Stimulated activated memory B cell treated with anti-CD40 and anti-IgM and Interleukin-4, amounts not matched to agents 10 μg/mL and 1 μg/mL and 100 μg/mL, for 72 hours (primary cell): ENCODE results near the gene SZRD1.

Experiments used
- ATAC-seq: fragments of 150-1000 bp; cut with Tn5 transposase; 2 replicates; pipeline ENCODE4 v1.10.0; 2021
- H3K27ac Mint-ChIP-seq: one replicate; pipeline ENCODE4 v1.8.0; 2022; ENCODE audit warnings: mild to moderate bottlenecking, mixed read lengths
- H3K27me3 Mint-ChIP-seq: one replicate; pipeline ENCODE4 v1.8.0; 2022; ENCODE audit warnings: mixed read lengths
- H3K36me3 Mint-ChIP-seq: one replicate; pipeline ENCODE4 v1.8.0; 2022; ENCODE audit warnings: mixed read lengths
- H3K4me1 Mint-ChIP-seq: one replicate; pipeline ENCODE4 v1.8.0; 2022; ENCODE audit warnings: mixed read lengths
- H3K4me3 Mint-ChIP-seq: one replicate; pipeline ENCODE4 v1.8.0; 2022; ENCODE audit warnings: mild to moderate bottlenecking, moderate library complexity, mixed read lengths
- H3K9me3 Mint-ChIP-seq: one replicate; pipeline ENCODE4 v1.8.0; 2022; ENCODE audit warnings: mixed read lengths

SZRD1 gene

GRCh38 chr1:16402742-16403141 lies 35.7 kb downstream of the SZRD1 start:
- ATAC-seq = no peak
- Mint-ChIP-seq H3K4me3 (no peak overlapping the region), H3K4me1 (peaks cover 8% of the 10 kb centered on the region)

DNA sequence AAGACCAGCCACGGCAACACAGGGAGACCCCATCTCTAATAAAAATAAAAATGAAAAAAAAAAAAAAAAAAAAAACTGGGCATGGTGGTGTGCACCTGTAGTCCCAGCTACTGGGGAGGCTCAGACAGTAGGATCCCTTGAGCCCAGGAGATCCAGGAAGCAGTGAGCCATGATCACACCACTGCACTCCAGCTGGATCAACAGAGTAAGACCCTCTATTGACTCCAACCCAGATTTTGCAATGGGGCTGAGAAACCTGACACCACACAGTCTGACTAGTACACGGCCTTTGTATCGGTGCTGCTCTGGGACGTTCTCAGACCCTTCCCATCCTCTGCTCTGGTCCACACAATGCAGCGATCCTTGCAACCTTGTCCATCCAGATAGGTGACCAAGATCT lies 38.4 kb downstream of the SZRD1 start:
- no peaks in the 10 kb centered on the region for H3K27me3 Mint-ChIP-seq
- no peak overlapping the region for H3K27ac Mint-ChIP-seq

More at GRCh38 chr1:16402742-16403141, 35.7 kb downstream of the SZRD1 start:
- peaks cover 20% of the 10 kb centered on the region for H3K36me3 Mint-ChIP-seq
- no peak overlapping the region for H3K27ac Mint-ChIP-seq
- H3K27me3 Mint-ChIP-seq = no peaks in the 10 kb centered on the region
- H3K9me3 Mint-ChIP-seq = no peaks in the 10 kb centered on the region

GRCh38 chr1:16406868-16407267 lies 39.8 kb downstream of the SZRD1 start:
- ATAC-seq = no peak

More for the DNA sequence above, 38.4 kb downstream of the SZRD1 start:
- ATAC-seq = no peak
- Mint-ChIP-seq H3K36me3 (no peaks in the 10 kb centered on the region), H3K4me1 (peaks cover 5% of the 10 kb centered on the region), H3K4me3 (no peak overlapping the region), H3K9me3 (no peaks in the 10 kb centered on the region)

GRCh38 chr1:16409536-16410152 lies 42.6 kb downstream of the SZRD1 start:
- no peak overlapping the region for H3K4me3 Mint-ChIP-seq
- H3K4me1 Mint-ChIP-seq = peaks cover 5% of the 10 kb centered on the region
- H3K27ac Mint-ChIP-seq = peak overlapping the region; percentile 3
- peaks cover 7% of the 10 kb centered on the region for H3K27me3 Mint-ChIP-seq
- H3K36me3 Mint-ChIP-seq = no peaks in the 10 kb centered on the region
- peak; percentile 45 for ATAC-seq
- no peaks in the 10 kb centered on the region for H3K9me3 Mint-ChIP-seq

More at GRCh38 chr1:16406868-16407267, 39.8 kb downstream of the SZRD1 start:
- H3K27ac Mint-ChIP-seq = no peak overlapping the region
- no peaks in the 10 kb centered on the region for H3K9me3 Mint-ChIP-seq
- no peaks in the 10 kb centered on the region for H3K27me3 Mint-ChIP-seq
- peaks cover 5% of the 10 kb centered on the region for H3K4me1 Mint-ChIP-seq
- H3K36me3 Mint-ChIP-seq = no peaks in the 10 kb centered on the region
- no peak overlapping the region for H3K4me3 Mint-ChIP-seq

GRCh38 chr1:16410803-16411202 lies 43.8 kb downstream of the SZRD1 start:
- Mint-ChIP-seq H3K36me3 (no peaks in the 10 kb centered on the region), H3K9me3 (no peaks in the 10 kb centered on the region), H3K27me3 (peaks cover 7% of the 10 kb centered on the region), H3K27ac (no peak overlapping the region), H3K4me3 (no peak overlapping the region), H3K4me1 (peaks cover 5% of the 10 kb centered on the region)
- ATAC-seq = no peak

GRCh38 chr1:16413191-16413590 lies 46.1 kb downstream of the SZRD1 start:
- Mint-ChIP-seq H3K4me3 (no peak overlapping the region), H3K27me3 (peaks cover 7% of the 10 kb centered on the region), H3K9me3 (no peaks in the 10 kb centered on the region), H3K36me3 (no peaks in the 10 kb centered on the region), H3K4me1 (peaks cover 5% of the 10 kb centered on the region), H3K27ac (no peak overlapping the region)
- ATAC-seq = no peak

- no peak overlapping the region for H3K27ac Mint-ChIP-seq
- no peaks in the 10 kb centered on the region for H3K9me3 Mint-ChIP-seq
- H3K4me1 Mint-ChIP-seq = peaks cover 25% of the 10 kb centered on the region
- no peak overlapping the region for H3K4me3 Mint-ChIP-seq
- no peak for ATAC-seq
- peaks cover 19% of the 10 kb centered on the region for H3K27me3 Mint-ChIP-seq
- no peaks in the 10 kb centered on the region for H3K36me3 Mint-ChIP-seq
These were observed 51.9 kb downstream of the SZRD1 start for GRCh38 chr1:16418823-16419425.

DNA sequence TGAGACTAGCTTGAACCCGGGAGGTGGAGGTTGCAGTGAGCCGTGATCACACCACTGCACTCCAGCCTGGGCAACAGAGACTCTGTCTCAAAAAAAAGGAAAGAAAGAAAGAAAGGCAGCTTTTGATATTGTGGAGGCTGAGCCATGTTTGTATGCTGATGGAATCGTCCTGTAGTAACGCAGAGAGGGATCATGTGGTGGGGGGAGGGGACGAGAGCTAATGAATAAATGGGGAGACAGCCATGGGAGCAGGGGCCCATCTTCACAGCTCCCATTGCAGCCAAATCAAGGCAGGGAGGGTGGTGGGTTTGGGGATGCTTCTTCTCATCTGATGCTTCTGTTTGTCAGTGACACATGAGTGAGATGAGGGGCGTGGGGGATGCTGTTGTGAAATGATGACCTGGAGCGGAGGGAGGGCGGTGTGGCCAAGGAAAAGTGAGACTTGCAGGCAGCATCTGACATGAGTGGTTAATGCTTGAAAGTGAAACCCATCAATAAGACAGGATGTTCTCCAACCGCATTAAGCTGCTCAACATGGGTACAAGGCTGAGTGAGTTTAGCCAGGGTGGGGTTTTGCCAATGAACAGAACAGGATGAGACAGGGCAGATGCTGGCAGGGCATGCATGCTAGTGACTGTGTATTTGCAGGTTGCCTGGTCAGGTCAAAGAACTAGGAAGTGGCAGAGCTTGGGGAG lies 53.5 kb downstream of the SZRD1 start:
- Mint-ChIP-seq H3K4me1 (peaks cover 25% of the 10 kb centered on the region), H3K27me3 (peaks cover 19% of the 10 kb centered on the region), H3K4me3 (peak overlapping the region; percentile 9)

DNA sequence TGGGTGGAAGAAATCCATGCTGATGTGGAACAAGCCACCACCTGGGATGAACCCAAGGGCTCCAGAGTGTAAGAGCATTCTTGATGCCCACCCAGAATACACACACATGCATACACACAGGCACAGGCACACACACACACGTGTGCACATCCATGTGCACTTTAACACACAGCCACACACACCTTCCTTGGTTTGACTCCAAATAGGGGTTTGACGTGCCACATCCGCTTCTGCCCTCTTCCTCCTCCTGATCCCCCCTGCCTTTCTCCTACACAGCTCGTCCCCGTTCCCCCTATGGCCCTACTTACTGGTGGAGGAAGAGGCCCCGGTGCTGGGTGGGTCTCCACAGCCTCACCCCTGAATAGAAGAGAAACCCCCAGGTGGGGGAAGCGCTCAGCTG lies 54.2 kb downstream of the SZRD1 start:
- no peak overlapping the region for H3K4me3 Mint-ChIP-seq
- no peaks in the 10 kb centered on the region for H3K9me3 Mint-ChIP-seq
- ATAC-seq = peak; percentile 25
- H3K4me1 Mint-ChIP-seq = peaks cover 25% of the 10 kb centered on the region
- no peaks in the 10 kb centered on the region for H3K36me3 Mint-ChIP-seq
- H3K27me3 Mint-ChIP-seq = peaks cover 19% of the 10 kb centered on the region
- H3K27ac Mint-ChIP-seq = peak overlapping the region; percentile 68

More for the DNA sequence above, 53.5 kb downstream of the SZRD1 start:
- H3K36me3 Mint-ChIP-seq = no peaks in the 10 kb centered on the region
- H3K9me3 Mint-ChIP-seq = no peaks in the 10 kb centered on the region
- ATAC-seq = peak; percentile 89
- H3K27ac Mint-ChIP-seq = peak overlapping the region; percentile 68

DNA sequence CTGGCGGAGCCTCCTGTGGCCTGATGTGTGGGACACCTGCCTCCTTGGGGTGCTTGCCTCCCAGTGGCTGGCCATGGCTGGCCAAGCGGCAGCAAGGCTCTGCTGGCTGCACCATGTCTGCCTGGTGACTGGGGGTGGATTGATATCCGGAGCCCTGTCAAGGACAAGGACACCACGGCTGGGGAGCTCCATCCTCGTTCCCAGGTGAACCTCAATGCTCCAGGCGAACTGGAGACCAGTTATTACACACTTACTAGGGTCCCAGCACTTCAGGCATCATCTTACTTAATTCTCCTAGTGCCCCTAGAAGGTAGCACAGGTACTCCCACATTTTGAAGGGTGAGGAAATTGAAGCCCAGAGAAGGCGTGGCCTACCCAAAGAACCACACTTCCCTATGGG lies 55.0 kb downstream of the SZRD1 start:
- H3K4me3 Mint-ChIP-seq = no peak overlapping the region
- no peaks in the 10 kb centered on the region for H3K36me3 Mint-ChIP-seq
- peaks cover 25% of the 10 kb centered on the region for H3K4me1 Mint-ChIP-seq
- H3K9me3 Mint-ChIP-seq = no peaks in the 10 kb centered on the region
- ATAC-seq = no peak
- peaks cover 19% of the 10 kb centered on the region for H3K27me3 Mint-ChIP-seq
- peak overlapping the region; percentile 68 for H3K27ac Mint-ChIP-seq

DNA sequence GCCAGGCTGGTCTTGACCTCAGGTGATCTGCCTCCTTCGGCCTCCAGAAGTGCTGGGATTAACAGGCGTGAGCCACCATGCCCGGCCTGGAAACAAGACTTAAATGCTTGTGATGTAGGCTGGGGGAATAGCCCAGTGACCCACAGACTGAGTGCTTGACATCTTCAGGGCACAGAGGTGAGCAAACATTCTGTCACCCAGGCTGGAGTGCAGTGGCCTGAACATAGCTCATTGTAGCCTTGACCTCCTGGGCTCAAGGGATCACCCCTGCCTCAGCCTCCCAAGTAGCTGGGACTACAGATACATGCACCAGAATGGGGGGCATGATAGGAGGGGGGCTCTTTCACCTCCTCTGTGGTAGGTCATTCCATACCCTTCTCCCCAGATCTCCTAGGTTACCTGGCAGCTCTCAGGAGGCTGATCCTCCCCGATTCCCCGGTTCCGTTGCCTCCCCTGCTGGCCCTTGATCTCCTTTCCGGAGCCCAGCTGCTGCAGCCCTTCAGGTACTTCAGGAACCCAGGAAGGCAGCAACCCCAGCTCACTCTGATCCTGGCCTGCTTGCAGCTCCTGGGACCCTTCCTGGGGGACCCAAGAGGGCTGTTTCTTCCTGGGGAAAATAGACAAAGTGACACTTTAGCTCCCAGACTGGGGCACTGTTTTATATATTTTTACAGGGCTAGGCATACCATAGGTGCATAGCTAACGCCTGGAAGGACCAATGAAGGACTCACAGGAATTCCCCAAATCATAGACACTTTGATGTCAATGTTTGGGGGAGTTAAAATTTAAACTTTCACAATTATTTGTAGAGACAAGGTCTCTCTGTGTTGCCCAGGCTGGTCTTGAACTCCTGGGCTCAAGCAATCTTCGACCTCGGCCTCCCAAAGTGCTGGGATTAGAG lies 58.3 kb downstream of the SZRD1 start:
- Mint-ChIP-seq H3K9me3 (no peaks in the 10 kb centered on the region), H3K4me1 (peaks cover 13% of the 10 kb centered on the region), H3K27me3 (peaks cover 3% of the 10 kb centered on the region), H3K27ac (no peak overlapping the region), H3K4me3 (no peak overlapping the region), H3K36me3 (no peaks in the 10 kb centered on the region)
- no peak for ATAC-seq

GRCh38 chr1:16430606-16431005 lies 63.6 kb downstream of the SZRD1 start:
- Mint-ChIP-seq H3K4me1 (peaks cover 8% of the 10 kb centered on the region), H3K27me3 (no peaks in the 10 kb centered on the region), H3K36me3 (no peaks in the 10 kb centered on the region), H3K27ac (no peak overlapping the region), H3K9me3 (no peaks in the 10 kb centered on the region), H3K4me3 (no peak overlapping the region)
- ATAC-seq = no peak

DNA sequence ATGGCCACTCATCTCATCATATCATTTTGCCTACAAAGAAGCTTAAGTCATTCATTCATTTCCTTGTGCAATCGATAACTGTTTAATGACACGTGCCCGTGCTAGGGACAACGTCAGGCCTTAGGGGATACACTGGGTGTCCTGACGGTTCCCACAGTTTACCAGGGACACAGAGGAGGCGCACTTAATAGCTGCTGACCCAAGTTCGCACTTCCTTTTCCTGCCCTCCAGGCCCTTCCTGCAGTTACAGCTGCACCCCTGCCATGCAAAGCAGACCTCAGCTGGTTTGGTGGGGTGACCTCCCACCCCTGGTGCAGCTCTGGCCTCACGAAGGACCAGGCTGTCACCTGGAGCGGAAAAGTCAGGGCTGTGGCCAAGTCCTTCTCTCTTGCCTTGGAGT lies 66.0 kb downstream of the SZRD1 start:
- H3K36me3 Mint-ChIP-seq = no peaks in the 10 kb centered on the region
- no peaks in the 10 kb centered on the region for H3K27me3 Mint-ChIP-seq
- peaks cover 8% of the 10 kb centered on the region for H3K4me1 Mint-ChIP-seq
- H3K4me3 Mint-ChIP-seq = no peak overlapping the region
- peak overlapping the region; percentile 62 for H3K27ac Mint-ChIP-seq
- peak; percentile 8 for ATAC-seq
- H3K9me3 Mint-ChIP-seq = no peaks in the 10 kb centered on the region

GRCh38 chr1:16434007-16434406 lies 67.0 kb downstream of the SZRD1 start:
- Mint-ChIP-seq H3K36me3 (no peaks in the 10 kb centered on the region), H3K4me1 (peaks cover 8% of the 10 kb centered on the region)

DNA sequence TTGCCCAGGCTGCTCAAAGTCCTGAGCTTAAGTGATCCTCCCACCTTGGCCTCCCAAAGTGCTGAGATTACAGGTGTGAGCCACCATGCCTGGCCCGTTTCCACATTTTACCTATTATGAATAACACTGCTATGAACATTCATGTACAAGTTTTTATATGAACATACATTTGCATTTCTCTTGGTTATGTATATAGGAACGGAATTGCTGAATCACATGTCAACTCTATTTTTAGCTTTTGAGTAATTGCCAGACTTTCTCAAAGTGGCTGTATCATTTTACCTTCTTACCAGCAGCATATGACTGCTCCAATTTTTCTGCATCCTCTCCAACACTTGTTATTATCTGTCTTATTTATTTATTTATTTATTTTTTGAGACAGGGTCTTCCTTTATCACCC lies 67.5 kb downstream of the SZRD1 start:
- H3K36me3 Mint-ChIP-seq = no peaks in the 10 kb centered on the region
- H3K9me3 Mint-ChIP-seq = no peaks in the 10 kb centered on the region
- peaks cover 8% of the 10 kb centered on the region for H3K4me1 Mint-ChIP-seq
- no peak overlapping the region for H3K4me3 Mint-ChIP-seq
- no peak overlapping the region for H3K27ac Mint-ChIP-seq
- no peaks in the 10 kb centered on the region for H3K27me3 Mint-ChIP-seq
- no peak for ATAC-seq

More at GRCh38 chr1:16434007-16434406, 67.0 kb downstream of the SZRD1 start:
- no peaks in the 10 kb centered on the region for H3K9me3 Mint-ChIP-seq
- no peak overlapping the region for H3K4me3 Mint-ChIP-seq
- no peak for ATAC-seq
- H3K27ac Mint-ChIP-seq = no peak overlapping the region
- H3K27me3 Mint-ChIP-seq = no peaks in the 10 kb centered on the region
